Measurements from ENCODE around the gene APBB1IP. TPM values are rescaled to one million over a fixed set of nuclear protein-coding genes. Genes with fewer than 3 reads are reported as not detected.

The APBB1IP gene
- total and polyA plus RNA-seq, 2 donors (not counting 3 experiments of a cell fraction or from before 2014, with no cell fraction given): not detected

DNA sequence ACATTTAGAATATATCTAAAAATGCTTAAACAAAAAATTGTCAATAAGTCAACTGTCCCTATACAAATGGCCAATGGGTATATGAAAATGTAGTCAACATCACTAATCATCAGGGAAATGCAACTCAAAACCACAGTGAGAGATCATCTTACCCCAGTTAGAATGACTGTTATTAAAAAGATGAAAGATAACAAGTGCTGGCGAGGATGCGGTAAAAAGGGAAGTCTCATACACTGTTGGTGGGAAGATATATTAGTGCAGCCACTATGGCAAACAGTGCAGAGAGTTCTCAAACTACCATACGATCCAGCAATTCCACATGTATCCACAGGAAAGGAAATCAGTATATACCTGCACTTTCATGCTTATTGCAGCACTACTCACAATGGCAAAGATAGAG lies 48.6 kb upstream of the APBB1IP start:
- no peaks in the 10 kb centered on the region for H4K20me1 ChIP-seq (replicated peaks; ENCODE audit: control insufficient read depth, extremely low read depth, insufficient read depth, low read length)
- no peaks in the 10 kb centered on the region for H3K27me3 ChIP-seq (ENCODE audit: control insufficient read depth in 2 of 2, insufficient read depth in 2 of 2, low read length in 2 of 2)
- no peaks in the 10 kb centered on the region for H3K36me3 ChIP-seq (ENCODE audit: control insufficient read depth in 2 of 2, extremely low read depth in 1 of 2, insufficient read depth in 2 of 2, low read length in 2 of 2)
- ChIA-PET CTCF (no interaction called here), POLR2A (no interaction called here)
- H2AFZ ChIP-seq (ENCODE audit: low read depth, low read length): no peak overlapping the region
- no peak overlapping the region for H3K4me3 ChIP-seq (replicated peaks in 1 of 3; ENCODE audit: insufficient read depth in 1 of 3, low read depth in 1 of 3, low read length in 3 of 3)
- DNase-seq (ENCODE audit: low read depth, low spot score): no peak
- H3K4me2 ChIP-seq (ENCODE audit: insufficient read depth, low read length): no peak overlapping the region
- no peak overlapping the region for H3K9ac ChIP-seq (replicated peaks; ENCODE audit: extremely low read depth, insufficient read depth, low read length)
- no peaks in the 10 kb centered on the region for H3K79me2 ChIP-seq (ENCODE audit: control insufficient read depth, insufficient read depth, low read length)
- dilution Hi-C loops (cut with MboI; ENCODE audit: extremely low pct_ligation_motif_present, low sequenced_read_pairs): no loop called here
- H3K27ac ChIP-seq (ENCODE audit: insufficient read depth, low read depth, low read length): no peak overlapping the region
- no peaks in the 10 kb centered on the region for H3K9me3 ChIP-seq (replicated peaks; ENCODE audit: control insufficient read depth, insufficient read depth, low read length)
- no peak for FAIRE-seq
- no peak for TF ChIP-seq POLR2AphosphoS5 (IDR thresholded peaks at IDR 0.05; ENCODE audit: insufficient read depth, low read depth, low read length)
- TF ChIP-seq EZH2 (IDR thresholded peaks at IDR 0.05; ENCODE audit: borderline replicate concordance, low read depth, low read length, severe bottlenecking): no peak
- TF ChIP-seq FOS (IDR thresholded peaks at IDR 0.05; ENCODE audit: borderline replicate concordance, insufficient read depth, low read length): no peak
- TF ChIP-seq JUN (IDR thresholded peaks at IDR 0.05; ENCODE audit: borderline replicate concordance, insufficient read depth, insufficient read length, low read depth): no peak
- no peak for TF ChIP-seq GATA2 (IDR thresholded peaks at IDR 0.05; ENCODE audit: insufficient read depth, insufficient read length, low read depth, low read length)
- no peak for TF ChIP-seq POLR2A (IDR thresholded peaks at IDR 0.05; ENCODE audit: low read depth, low read length)
- TF ChIP-seq, protein P1, sequence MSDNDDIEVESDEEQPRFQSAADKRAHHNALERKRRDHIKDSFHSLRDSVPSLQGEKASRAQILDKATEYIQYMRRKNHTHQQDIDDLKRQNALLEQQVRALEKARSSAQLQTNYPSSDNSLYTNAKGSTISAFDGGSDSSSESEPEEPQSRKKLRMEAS (IDR thresholded peaks at IDR 0.05; ENCODE audit: insufficient read depth, insufficient read length): no peak
- TF ChIP-seq, protein P2, sequence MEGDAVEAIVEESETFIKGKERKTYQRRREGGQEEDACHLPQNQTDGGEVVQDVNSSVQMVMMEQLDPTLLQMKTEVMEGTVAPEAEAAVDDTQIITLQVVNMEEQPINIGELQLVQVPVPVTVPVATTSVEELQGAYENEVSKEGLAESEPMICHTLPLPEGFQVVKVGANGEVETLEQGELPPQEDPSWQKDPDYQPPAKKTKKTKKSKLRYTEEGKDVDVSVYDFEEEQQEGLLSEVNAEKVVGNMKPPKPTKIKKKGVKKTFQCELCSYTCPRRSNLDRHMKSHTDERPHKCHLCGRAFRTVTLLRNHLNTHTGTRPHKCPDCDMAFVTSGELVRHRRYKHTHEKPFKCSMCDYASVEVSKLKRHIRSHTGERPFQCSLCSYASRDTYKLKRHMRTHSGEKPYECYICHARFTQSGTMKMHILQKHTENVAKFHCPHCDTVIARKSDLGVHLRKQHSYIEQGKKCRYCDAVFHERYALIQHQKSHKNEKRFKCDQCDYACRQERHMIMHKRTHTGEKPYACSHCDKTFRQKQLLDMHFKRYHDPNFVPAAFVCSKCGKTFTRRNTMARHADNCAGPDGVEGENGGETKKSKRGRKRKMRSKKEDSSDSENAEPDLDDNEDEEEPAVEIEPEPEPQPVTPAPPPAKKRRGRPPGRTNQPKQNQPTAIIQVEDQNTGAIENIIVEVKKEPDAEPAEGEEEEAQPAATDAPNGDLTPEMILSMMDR (IDR thresholded peaks at IDR 0.05; ENCODE audit: extremely low read depth in 1 of 2, insufficient read depth in 1 of 2, low read depth in 1 of 2, low read length in 2 of 2): no peak
- no peak for TF ChIP-seq MYC (IDR thresholded peaks at IDR 0.05; ENCODE audit: low read depth, low read length)
- H3K4me1 ChIP-seq (ENCODE audit: control insufficient read depth, extremely low read depth, insufficient read depth, low read length): no peaks in the 10 kb centered on the region
- intact Hi-C loops (cut with micrococcal nuclease): no loop called here
- no peaks in the 10 kb centered on the region for H3K9me1 ChIP-seq (replicated peaks; ENCODE audit: control insufficient read depth, extremely low read depth, insufficient read depth, low read length)
- BruUV-seq (replicated peaks): no TSS peak
